ENCODE results near the gene EHD3. TPM values are rescaled to one million over a fixed set of nuclear protein-coding genes. Genes with fewer than 3 reads are reported as not detected.

Gene EHD3
- total RNA-seq, 1 donor from 2014 or later: 10.7 TPM

DNA sequence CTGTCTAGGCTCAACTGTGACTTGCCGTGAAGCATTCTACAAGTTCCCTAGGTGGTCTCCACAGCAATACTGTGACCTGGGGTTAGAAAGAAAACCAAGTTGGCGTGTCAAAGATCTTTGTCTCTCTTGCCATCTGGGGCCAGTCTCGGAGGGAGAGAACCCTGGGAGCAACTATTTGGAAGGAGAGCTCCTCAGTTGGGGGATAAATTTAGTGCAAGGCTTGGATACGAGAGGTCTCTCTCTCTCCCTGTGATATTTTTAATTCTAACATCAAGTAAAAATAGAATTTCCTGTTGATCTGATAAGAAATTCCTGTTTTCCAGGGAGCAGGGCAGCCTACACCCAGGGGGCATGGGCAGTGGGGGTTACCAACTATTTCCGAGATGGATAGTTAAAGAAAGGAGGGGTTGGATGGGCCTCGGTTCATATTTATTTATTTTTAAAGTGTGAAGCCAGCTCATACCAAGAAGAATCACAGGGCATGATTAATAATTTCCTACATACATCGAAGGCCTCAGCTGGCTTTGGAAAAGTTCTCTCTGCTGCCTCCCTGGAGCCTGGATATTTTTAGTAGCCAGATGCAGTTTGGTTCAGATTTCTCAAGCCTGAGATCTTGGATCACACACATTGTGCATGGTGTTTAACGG, 62.8 kb downstream of the EHD3 start:
- DNase-seq (ENCODE audit: low read depth, low spot score): no peak
- no peak overlapping the region for H3K4me3 Mint-ChIP-seq
- H3K4me1 Mint-ChIP-seq: no peaks in the 10 kb centered on the region
- TF ChIP-seq, protein P1, sequence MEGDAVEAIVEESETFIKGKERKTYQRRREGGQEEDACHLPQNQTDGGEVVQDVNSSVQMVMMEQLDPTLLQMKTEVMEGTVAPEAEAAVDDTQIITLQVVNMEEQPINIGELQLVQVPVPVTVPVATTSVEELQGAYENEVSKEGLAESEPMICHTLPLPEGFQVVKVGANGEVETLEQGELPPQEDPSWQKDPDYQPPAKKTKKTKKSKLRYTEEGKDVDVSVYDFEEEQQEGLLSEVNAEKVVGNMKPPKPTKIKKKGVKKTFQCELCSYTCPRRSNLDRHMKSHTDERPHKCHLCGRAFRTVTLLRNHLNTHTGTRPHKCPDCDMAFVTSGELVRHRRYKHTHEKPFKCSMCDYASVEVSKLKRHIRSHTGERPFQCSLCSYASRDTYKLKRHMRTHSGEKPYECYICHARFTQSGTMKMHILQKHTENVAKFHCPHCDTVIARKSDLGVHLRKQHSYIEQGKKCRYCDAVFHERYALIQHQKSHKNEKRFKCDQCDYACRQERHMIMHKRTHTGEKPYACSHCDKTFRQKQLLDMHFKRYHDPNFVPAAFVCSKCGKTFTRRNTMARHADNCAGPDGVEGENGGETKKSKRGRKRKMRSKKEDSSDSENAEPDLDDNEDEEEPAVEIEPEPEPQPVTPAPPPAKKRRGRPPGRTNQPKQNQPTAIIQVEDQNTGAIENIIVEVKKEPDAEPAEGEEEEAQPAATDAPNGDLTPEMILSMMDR (conservative IDR thresholded peaks at IDR 0.05): no peak
- no peak overlapping the region for H3K27ac Mint-ChIP-seq (ENCODE audit: unreplicated experiment)
- H3K36me3 Mint-ChIP-seq (ENCODE audit: low read depth): no peaks in the 10 kb centered on the region
- peaks cover 6% of the 10 kb centered on the region for H3K27me3 Mint-ChIP-seq (ENCODE audit: low read depth)
- H3K9me3 Mint-ChIP-seq: no peaks in the 10 kb centered on the region

DNA sequence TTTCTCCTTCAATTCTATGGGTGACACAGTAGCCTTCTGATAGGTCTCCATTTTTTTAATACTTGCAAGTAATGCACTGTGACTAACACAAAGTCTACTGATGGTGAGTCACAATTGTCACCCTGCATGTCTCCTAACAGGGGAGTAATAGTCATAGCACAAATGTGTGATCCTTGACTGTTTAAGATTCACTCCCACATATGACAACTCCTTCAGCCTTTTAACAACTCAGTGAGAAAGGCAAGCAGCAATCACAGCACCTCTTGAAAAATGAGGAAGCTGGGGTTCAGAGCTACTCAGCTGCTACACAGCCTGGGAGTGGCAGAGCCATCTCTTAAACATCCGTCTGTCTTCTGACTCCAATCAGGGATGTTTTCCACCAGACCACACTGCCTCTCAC, 63.8 kb downstream of the EHD3 start:
- no peaks in the 10 kb centered on the region for H3K36me3 Mint-ChIP-seq (ENCODE audit: low read depth)
- no peaks in the 10 kb centered on the region for H3K4me1 Mint-ChIP-seq
- no peaks in the 10 kb centered on the region for H3K9me3 Mint-ChIP-seq
- peaks cover 6% of the 10 kb centered on the region for H3K27me3 Mint-ChIP-seq (ENCODE audit: low read depth)
- DNase-seq (ENCODE audit: low read depth, low spot score): no peak
- no peak overlapping the region for H3K4me3 Mint-ChIP-seq
- TF ChIP-seq, protein P1 (conservative IDR thresholded peaks at IDR 0.05): no peak
- H3K27ac Mint-ChIP-seq (ENCODE audit: unreplicated experiment): no peak overlapping the region

DNA sequence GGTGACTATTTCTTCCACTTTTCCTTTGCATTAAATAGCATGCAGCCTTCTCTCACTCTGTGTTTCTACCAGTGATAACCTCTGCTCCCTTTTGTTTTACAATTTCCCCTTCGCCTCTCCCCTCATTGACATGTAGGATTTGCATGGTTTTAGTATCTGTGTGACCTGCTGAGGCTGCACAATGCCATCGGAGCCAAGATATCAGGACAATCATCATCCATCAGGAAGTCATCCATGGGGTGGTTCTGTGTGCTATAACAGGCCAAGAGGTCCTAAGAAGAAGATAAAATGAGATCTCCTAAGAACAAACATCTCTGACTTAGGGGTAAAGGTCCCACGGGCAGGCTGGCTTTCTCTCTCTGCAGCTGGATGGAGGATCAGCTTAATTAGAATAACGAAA, 65.6 kb downstream of the EHD3 start:
- no peaks in the 10 kb centered on the region for H3K4me1 Mint-ChIP-seq
- DNase-seq (ENCODE audit: low read depth, low spot score): no peak
- no peak overlapping the region for H3K4me3 Mint-ChIP-seq

DNA sequence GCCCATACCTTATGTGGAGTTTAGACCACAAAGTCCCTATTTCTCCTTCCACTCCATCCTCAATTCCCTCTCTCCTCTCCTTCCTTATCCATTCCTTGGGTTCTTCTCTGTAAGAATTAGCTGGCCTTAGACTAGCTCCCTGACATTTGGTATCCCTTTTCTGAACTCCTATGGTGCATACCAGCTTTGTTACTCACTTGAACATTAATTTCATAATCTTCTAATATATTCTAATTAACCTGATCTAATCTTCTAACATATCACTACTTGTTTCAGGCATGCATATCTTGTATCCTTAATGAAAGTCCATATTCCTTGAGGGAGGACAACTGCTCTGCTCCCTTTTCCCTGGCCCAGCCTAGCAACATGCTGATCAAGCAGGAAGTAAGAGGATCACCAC, 66.4 kb downstream of the EHD3 start:
- TF ChIP-seq, protein P1 (conservative IDR thresholded peaks at IDR 0.05): no peak
- no peak overlapping the region for H3K4me3 Mint-ChIP-seq
- H3K9me3 Mint-ChIP-seq: no peaks in the 10 kb centered on the region
- no peaks in the 10 kb centered on the region for H3K4me1 Mint-ChIP-seq
- DNase-seq (ENCODE audit: low read depth, low spot score): no peak
- H3K27me3 Mint-ChIP-seq (ENCODE audit: low read depth): peaks cover 6% of the 10 kb centered on the region
- H3K27ac Mint-ChIP-seq (ENCODE audit: unreplicated experiment): no peak overlapping the region
- H3K36me3 Mint-ChIP-seq (ENCODE audit: low read depth): no peaks in the 10 kb centered on the region

More for the DNA sequence above, 65.6 kb downstream of the EHD3 start:
- Mint-ChIP-seq H3K9me3 (no peaks in the 10 kb centered on the region), H3K36me3 (ENCODE audit: low read depth) (no peaks in the 10 kb centered on the region), H3K27me3 (ENCODE audit: low read depth) (peaks cover 6% of the 10 kb centered on the region), H3K27ac (ENCODE audit: unreplicated experiment) (no peak overlapping the region)
- TF ChIP-seq, protein P1 (conservative IDR thresholded peaks at IDR 0.05): no peak

DNA sequence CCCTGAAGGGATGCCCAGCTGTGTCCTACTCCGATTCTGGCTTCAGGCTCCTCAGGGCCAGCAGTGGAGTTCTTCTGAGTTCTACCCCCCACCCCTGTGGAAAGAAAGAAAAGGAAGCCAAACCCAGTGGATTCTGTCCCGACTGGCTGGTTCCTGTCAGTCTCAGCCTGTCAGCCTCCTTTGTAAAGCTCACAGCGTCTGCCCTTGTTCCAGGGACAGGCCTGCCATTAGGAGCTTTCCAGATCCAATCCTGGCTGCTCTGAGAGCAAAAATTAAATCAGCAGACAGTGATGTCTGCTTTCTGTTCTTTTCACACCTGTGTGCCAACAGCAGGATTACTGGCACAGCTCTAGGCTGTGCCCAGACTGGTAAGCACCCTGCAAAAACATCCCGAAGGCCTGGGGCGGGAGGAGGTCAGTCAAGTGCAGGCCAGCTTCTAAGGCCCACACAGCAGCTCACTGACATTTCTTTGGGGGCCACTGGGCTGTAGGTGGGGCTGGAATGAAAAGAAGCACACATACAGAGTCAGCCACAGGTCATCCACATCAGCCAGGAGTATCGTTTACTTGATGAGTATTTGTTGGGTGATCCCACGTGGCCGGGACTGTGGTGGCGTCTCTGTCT, 69.1 kb downstream of the EHD3 start:
- TF ChIP-seq, protein P1 (conservative IDR thresholded peaks at IDR 0.05): no peak
- no peak overlapping the region for H3K4me3 Mint-ChIP-seq
- H3K4me1 Mint-ChIP-seq: no peaks in the 10 kb centered on the region
- no peak overlapping the region for H3K27ac Mint-ChIP-seq (ENCODE audit: unreplicated experiment)
- peaks cover 6% of the 10 kb centered on the region for H3K9me3 Mint-ChIP-seq
- no peak for DNase-seq (ENCODE audit: low read depth, low spot score)
- H3K36me3 Mint-ChIP-seq (ENCODE audit: low read depth): no peaks in the 10 kb centered on the region
- H3K27me3 Mint-ChIP-seq (ENCODE audit: low read depth): peaks cover 14% of the 10 kb centered on the region

All from neural crest cell (in vitro differentiated cells).